H1 (cell line): ENCODE measurements around the gene FRMPD4. TPM values are rescaled to one million over a fixed set of nuclear protein-coding genes. Genes with fewer than 3 reads are reported as not detected.

Source experiments
- BACH1 ChIP-seq: IDR thresholded peaks from 2 replicates; pipeline ENCODE4 v1.6.1; 2012; ENCODE audit warnings: low read length, improper control_type of control experiment
- HDAC2 ChIP-seq, 2 experiments: fragments of 300-600 bp in 1 of 2; sonication (generic) in 1 of 2; IDR thresholded peaks; 2 replicates each; pipeline ENCODE4 v1.6.1; 2011 to 2012; ENCODE audit warnings: low read depth in 2 of 2, low read length in 2 of 2, mild to moderate bottlenecking in 2 of 2, moderate library complexity in 2 of 2, borderline replicate concordance in 1 of 2, inconsistent platforms in 1 of 2
- KDM4A ChIP-seq: IDR thresholded peaks from one replicate; pipeline ENCODE4 v1.7.1; 2012; ENCODE audit warnings: low read depth, mild to moderate bottlenecking, moderate library complexity, low read length, inconsistent platforms; ENCODE audit not compliant: severe bottlenecking
- NANOG ChIP-seq: IDR thresholded peaks from 2 replicates; pipeline ENCODE4 v1.6.1; 2011; ENCODE audit warnings: low read length, low read depth, mild to moderate bottlenecking, inconsistent platforms; ENCODE audit not compliant: insufficient read depth, poor library complexity, severe bottlenecking
- RBBP5 ChIP-seq: IDR thresholded peaks from 2 replicates; pipeline ENCODE4 v1.7.1; 2012; ENCODE audit warnings: low read depth, mild to moderate bottlenecking, inconsistent platforms, low read length, moderate library complexity, borderline replicate concordance
- SP2 ChIP-seq: IDR thresholded peaks from 2 replicates; pipeline ENCODE4 v1.6.1; 2012; ENCODE audit warnings: mild to moderate bottlenecking, low read length, inconsistent platforms
- TCF12 ChIP-seq: IDR thresholded peaks from 2 replicates; pipeline ENCODE4 v1.6.1; 2011; ENCODE audit warnings: low read depth, mild to moderate bottlenecking, low read length
- USF2 ChIP-seq: IDR thresholded peaks from 2 replicates; pipeline ENCODE4 v1.6.1; 2011; ENCODE audit warnings: low read length, improper control_type of control experiment
- polyA plus RNA-seq, 7 experiments: library from polyadenylated mRNA; depleted of rRNA in 3 of 7; stranded (reverse) in 5 of 7; unstranded in 2 of 7; fragments of >200 nt in 5 of 7; fragments of 200-250 nt in 2 of 7; gene quantifications; 1 replicate in 5 of 7; 2 replicates in 1 of 7; 4 replicates in 1 of 7; pipeline versions ENCODE4 v1.2.1 to v1.2.3, GENCODE V29; 2011 to 2013; ENCODE audit warnings: missing spikeins in 2 of 7, mixed read lengths in 2 of 7
- total RNA-seq: library from RNA; stranded (reverse); fragmentation: NEBNext Ultra II Directional; extraction: Animal tissue kit (Norgen Biotek cat#: 25700); gene quantifications from 2 replicates; pipeline ENCODE4 v1.2.1, GENCODE V29; 2021

Gene FRMPD4
- total and polyA plus RNA-seq, 2 of the 8 experiments (the other 6 are each of a cell fraction or from before 2014, with no cell fraction given): 0.02 to 0.37 TPM

GRCh38 chrX:12452268-12452667 is 314.0 kb downstream of the FRMPD4 start (continued):
- TF ChIP-seq HDAC2 (IDR thresholded peaks at IDR 0.05; ENCODE audit: borderline replicate concordance in 1 of 2, low read depth in 2 of 2, low read length in 2 of 2) (no peak), USF2 (no peak), KDM4A (no peak), RBBP5 (no peak), NANOG (no peak), TCF12 (no peak), BACH1 (no peak), SP2 (no peak)
- TF ChIP-seq, all 59 proteins: peak for 0
